Stimulated activated CD8-positive, alpha-beta memory T cell treated with anti-CD3 and anti-CD28 coated beads, Interleukin-12 subunit alpha, Interleukin-12 subunit beta, amount 100 ng/mL, for 24 hours (primary cell): ENCODE data around the gene RBBP8NL.
"Not testable (repeated sequence)": the region's sequence is repeated elsewhere in the genome, so short reads cannot be mapped to it uniquely, and the experiment has no call there.

ENCODE experiments used
- DNase-seq: peaks from one replicate; pipeline ENCODE4 v3.0.0-alpha.2; 2020; ENCODE audit errors: extremely low read depth

RBBP8NL gene

DNA sequence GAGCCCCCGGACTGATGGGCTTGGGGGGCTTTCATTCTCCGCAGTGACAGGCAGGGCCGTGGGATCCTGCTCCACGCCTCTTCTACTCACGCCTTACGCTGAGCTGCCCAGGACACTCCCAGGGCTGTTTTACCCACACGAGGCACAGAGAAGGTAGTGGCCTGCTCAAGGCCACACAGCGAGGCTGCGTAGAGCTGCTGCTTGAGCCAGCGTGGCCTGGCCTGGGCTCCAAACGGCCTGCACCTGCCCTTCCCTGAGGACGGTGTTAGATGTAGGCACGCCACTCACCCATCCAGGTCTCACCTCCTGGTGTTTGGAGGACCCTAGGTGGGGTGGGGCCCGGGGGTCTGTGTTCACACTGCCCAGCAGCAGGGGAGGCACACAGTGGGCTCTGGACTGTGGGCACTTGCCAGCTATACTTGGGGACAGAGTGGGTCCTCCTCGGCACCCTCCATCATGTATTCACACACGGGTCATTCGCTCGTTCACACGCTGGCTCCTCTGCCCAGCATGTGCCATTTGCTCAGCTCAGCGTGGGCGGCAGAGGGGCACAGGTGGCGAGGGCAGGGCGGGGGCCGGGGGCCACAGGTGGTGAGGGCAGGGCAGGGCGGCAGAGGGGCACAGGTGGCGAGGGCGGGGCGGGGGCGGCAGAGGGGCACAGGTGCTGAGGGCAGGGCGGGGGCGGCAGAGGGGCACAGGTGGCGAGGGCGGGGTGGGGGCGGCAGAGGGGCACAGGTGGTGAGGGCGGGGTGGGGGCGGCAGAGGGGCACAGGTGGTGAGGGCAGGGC is 18.4 kb upstream of the RBBP8NL start:
- no peak for DNase-seq

DNA sequence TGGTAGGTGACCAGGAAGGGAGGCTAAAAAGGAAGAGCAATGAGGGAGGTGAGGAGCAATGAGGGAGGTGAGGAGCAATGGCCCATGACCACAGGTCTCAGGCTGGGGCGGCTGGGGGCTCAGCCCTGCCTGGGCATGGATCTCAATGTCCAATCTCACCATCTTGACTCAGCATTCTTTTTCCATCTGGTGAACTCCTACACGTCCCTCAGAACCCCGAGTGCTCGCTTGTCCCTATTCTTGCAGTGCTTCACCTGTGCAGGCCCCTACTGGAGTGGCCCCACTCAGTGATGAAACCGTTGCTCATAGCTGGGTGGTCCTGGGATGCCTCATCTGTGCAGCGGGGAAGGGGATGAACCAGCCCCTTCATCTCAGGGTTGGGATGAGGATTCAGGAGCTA is 16.9 kb upstream of the RBBP8NL start:
- DNase-seq, result no peak

GRCh38 chr20:62441987-62442539 is 14.7 kb upstream of the RBBP8NL start:
- DNase-seq, result no peak

DNA sequence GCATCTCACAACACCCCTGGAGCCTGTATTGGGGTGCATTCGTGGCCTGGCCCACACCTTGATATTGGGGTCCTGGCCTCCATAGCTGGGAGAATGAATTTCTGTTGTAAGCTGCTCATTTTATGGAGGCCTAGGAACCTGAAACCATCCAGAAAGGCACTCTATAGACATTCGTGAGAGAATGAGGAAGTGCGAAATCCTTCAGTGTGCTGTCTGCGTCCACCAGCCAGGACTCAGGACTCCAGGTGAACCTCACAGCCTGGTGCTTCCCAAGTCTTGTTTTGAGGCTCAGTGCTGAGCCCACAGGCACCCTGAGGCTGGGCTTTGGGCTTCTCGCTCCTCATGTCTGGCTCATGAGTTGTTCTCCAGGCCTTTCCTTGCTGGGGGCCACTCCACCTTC is 11.9 kb upstream of the RBBP8NL start:
- no peak for DNase-seq

GRCh38 chr20:62437927-62438326 is 10.6 kb upstream of the RBBP8NL start:
- DNase-seq, result no peak

DNA sequence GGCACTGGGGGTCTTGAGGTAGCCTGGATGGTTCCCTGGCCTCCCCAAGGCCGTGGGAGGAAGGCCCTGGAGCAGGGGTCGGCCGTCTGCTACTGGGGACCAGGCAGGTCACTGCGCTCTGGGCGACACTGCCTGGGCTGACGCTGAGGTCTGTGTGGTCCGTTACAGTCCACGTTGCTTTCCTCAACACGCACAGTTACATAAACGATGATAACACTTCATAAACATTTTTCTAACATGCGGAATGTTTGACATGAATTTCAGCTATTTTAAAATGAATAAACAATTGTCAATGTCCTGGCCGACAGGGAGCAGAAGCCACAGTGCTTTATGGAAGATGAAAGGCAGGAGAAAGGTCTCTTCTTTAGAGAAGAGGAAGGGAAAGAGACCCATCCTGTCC is 10.2 kb upstream of the RBBP8NL start:
- DNase-seq, result no peak

- DNase-seq, result no peak
Observed at GRCh38 chr20:62436692-62437091, 9.4 kb upstream of the RBBP8NL start.

DNA sequence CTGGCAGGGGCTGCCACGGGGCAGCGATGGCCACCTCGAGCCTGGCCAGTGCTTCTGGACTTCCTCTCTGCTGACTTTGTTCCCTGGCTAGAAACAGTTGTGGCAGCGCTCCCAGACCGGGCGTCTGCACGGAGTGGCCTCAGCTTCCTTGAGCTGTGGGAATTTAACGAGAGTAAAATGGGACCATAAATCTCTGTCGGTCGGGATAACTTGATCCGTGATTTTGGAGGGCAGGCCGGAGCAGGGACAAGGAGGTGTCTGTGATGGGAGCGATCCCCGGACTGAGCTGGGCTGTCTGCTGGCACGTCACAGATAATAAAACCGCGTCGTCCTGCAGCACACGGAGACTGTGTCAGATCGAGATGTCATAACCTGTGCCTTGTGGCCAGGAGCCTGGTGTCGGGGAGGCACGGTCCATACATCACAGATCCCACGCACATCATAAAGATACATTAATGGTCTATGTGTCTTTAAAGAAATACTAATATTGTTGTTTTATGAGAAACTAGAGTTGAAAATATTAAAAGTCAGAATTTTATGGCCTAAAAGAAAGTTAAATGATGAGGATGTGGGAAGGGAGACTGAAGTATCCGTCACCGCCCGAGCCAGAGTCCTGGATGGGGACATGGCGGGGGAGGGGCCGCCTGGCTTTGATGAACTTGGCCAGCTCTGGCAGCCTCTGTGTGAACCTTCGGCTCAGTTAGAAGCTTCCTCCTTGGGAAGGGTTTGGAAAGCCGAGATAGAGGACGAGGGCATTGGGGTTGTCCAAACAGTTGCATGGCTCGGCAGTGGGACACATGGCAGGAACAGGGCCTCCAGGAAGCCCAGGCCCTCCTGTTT is 6.5 kb upstream of the RBBP8NL start:
- DNase-seq, result no peak

DNA sequence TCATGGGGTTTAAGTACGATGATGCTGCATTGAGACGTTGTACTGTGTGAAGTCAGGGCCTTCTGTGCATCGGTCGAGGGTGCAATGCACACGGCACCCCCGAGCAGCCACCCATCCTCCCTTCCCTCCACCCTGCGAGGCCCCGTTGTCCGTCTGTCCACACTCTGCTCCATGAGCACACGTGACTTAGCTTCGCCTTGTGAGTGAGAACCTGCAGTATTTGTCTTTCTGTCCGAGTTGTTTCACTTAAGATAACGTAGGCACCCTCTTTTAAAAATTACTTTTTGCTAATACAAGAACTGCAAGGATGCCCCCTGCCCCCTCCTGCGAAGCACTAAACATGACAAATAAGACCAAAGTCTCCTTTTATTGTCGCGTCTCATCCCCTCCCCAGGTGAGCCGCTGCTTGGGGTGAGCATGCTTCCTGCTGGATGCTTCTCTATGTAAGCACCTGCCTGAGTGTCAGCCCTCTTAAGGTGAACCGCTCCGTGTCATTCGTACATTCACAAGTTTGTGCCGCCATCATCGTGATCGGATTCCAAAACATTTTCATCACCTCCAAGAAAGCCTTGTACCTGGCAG is 3.6 kb upstream of the RBBP8NL start:
- DNase-seq, result no peak

GRCh38 chr20:62430311-62430853 is 3.0 kb upstream of the RBBP8NL start:
- no peak for DNase-seq

DNA sequence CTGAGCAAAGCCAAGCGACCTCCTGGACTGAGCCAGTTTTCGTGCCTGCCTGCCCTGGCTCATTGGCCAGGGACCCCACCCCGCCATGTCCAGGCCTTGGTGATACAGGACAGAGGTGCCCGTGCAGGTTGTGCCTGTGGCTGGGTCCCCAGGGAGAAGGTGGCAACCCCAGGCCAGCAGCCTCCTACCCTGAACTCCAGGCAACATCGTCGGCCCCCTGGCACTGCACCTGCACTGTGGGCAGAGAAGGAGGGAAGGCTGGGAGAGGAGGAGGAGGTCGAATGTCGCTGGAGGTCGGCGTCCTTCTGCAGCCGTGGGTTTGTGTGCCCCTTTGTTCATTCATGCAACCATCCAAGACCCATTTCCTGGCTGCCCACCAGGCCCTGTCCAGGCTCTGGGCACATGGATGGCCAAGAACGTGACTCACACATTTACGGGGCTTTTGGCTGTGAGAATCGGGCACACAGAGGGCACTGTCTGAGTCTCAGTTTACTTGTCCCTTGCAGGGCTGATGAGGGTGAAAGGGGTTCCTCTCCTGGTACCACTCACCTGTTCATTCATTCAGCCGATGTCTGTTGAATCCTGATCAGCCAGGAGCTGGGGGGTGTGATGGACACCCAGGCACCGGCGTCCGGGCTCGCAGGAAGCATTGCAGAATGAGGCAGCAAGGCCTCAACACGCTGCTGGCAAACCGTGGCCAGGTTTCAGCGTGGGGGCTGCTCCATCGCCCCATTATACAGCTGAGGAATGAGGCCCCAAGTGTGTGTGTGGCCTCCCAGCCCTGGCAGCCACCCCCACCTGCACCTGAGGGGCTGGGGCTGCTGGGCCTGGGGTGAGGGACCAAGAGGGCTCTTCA is 2.3 kb upstream of the RBBP8NL start:
- DNase-seq, result no peak

- no peak for DNase-seq
Observed at GRCh38 chr20:62428396-62429295, 1.3 kb upstream of the RBBP8NL start.

DNA sequence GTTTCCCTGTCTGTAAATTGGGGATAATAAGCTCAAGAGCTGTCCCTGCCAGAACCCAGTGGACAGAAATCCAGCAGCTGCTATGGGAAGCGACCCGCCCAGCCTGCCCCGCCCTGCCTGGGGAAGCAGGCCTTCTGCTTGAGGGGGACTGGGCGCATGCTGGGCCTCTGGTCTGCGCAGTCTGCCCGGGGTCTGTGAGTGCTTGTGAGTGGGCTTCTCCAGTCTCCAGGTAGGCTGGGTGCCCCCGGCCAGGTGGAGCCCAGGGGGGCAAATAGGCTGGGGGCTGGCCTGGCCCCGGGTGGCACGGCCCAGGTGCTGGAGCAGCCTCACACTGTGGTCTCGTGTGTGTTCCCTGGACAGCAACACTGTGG is 648 bp upstream of the RBBP8NL start:
- DNase-seq, result no peak

- no peak for DNase-seq
Observed at GRCh38 chr20:62426699-62427131, 624 bp downstream of the RBBP8NL start.

DNA sequence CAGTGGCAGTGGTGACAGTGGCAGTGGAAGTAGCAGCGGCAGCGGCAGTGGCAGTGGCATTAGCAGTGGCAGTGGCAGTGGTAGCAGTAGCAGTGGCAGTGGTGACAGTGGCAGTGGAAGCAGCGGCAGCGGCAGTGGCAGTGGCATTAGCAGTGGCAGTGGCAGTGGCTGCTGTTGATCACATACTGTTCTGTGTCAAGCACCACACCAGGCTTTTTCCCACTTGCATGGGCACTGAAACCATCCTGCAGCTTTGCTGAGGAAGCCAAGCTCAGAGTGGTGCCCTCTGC is 1.3 kb downstream of the RBBP8NL start:
- not testable (repeated sequence) for DNase-seq

DNA sequence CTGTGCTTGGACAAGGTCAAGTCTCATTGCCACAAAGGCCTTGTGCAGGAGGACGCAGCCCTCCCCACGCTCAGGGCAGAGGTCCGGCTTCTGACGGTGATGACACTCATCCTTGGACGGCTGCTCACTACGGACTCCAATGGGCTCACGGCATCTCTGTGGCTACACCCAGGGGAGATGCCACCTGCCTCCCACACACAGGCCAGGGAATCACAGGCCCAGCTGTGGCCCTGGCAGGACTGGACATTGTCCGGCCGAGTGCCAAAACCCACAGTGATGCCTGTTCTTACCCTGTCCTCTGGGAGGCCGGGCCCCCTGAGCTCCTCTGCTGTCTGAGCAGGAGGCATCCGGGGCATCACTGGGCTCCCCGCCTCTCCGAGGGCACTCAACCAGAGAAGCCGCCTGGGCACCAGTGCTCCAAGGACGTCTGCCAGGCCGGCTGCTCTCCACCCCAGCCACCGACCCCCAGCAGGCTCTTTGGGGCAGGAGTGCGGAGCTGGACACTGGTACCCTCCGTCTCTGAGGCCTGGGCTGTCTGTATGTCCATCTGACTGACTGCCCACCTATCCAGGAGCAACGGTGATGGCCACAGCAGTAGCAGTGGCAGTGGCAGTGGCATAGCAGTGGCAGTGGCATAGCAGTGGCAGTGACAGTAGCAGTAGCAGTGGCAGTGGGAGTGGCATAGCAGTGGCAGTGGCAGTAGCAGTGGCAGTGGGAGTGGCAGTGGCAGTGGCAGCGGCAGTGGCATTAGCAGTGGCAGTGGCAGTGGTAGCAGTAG is 1.9 kb downstream of the RBBP8NL start:
- DNase-seq, result no peak

GRCh38 chr20:62424249-62425107 is 2.9 kb downstream of the RBBP8NL start:
- DNase-seq, result no peak

- no peak for DNase-seq
Observed at GRCh38 chr20:62423326-62423706, 4.0 kb downstream of the RBBP8NL start.
